Measurements from ENCODE around the gene CCDC126. TPM values are rescaled to one million over a fixed set of nuclear protein-coding genes. Genes with fewer than 3 reads are reported as not detected.

The CCDC126 gene
- total and polyA plus RNA-seq, 9 of the 15 experiments (the other 6 are each of a cell fraction or from before 2014, with no cell fraction given) = 3.0 to 16.2 (median 5.2) TPM

- TF ChIP-seq ZNF239 (CRISPR knock-in tag; IDR thresholded peaks at IDR 0.05) (peak; percentile 57; the same call in 1 of the 2 replicates), NCOA2 (IDR thresholded peaks at IDR 0.05; ENCODE audit: partially characterized antibody in 2 of 2) (no peak), EGR1 (conservative IDR thresholded peaks at IDR 0.05) (no peak), POLR2G (IDR thresholded peaks at IDR 0.05; ENCODE audit: low read depth, low read length) (no peak), MCM3 (IDR thresholded peaks at IDR 0.05) (no peak), MTF1 (CRISPR knock-in tag; IDR thresholded peaks at IDR 0.05; ENCODE audit: borderline replicate concordance) (no peak), ZNF41 (CRISPR knock-in tag; conservative IDR thresholded peaks at IDR 0.05) (0 out of 2 replicates have a peak, but pooled peaks have one; percentile 63), ZNF766 (CRISPR knock-in tag; conservative IDR thresholded peaks at IDR 0.05) (peak; percentile 96), RNF219 (CRISPR knock-in tag; IDR thresholded peaks at IDR 0.05) (no peak), BMI1 (IDR thresholded peaks at IDR 0.05; ENCODE audit: low read length) (no peak), TEAD2 (tag; IDR thresholded peaks at IDR 0.05) (peak; percentile 40; the same call in 1 of the 2 replicates), THRA (IDR thresholded peaks at IDR 0.05) (no peak), MEIS2 (IDR thresholded peaks at IDR 0.05; ENCODE audit: partially characterized antibody) (peak; percentile 37), RFX1 (IDR thresholded peaks at IDR 0.05) (no peak), EZH2 (IDR thresholded peaks at IDR 0.05; ENCODE audit: borderline replicate concordance, low read depth, low read length) (no peak), ZNF134 (CRISPR knock-in tag; conservative IDR thresholded peaks at IDR 0.05) (0 out of 2 replicates have a peak, but pooled peaks have one; percentile 43), BRF1 (IDR thresholded peaks at IDR 0.05; ENCODE audit: borderline replicate concordance, extremely low read depth, insufficient read length) (no peak), EWSR1 (IDR thresholded peaks at IDR 0.05; ENCODE audit: borderline replicate concordance, low read depth, partially characterized antibody) (no peak), SMAD4 (CRISPR knock-in tag; conservative IDR thresholded peaks at IDR 0.05) (peak; percentile 74; the same call in 1 of the 2 replicates), PML (IDR thresholded peaks at IDR 0.05; ENCODE audit: low read length) (no peak), FOSL1 (tag; conservative IDR thresholded peaks at IDR 0.05) (peak; percentile 80), VEZF1 (CRISPR knock-in tag; IDR thresholded peaks at IDR 0.05) (0 out of 2 replicates have a peak, but pooled peaks have one; percentile 42), GMEB1 (CRISPR knock-in tag; IDR thresholded peaks at IDR 0.05) (peak; percentile 39; the same call in 1 of the 2 replicates)
Observed at GRCh38 chr7:23594879-23595604, 2.1 kb upstream of the CCDC126 start (continued).
